DOHH2 (cell line): ENCODE results near the gene TCFL5.

Experiments used
- CTCF ChIP-seq: fragments of 200-600 bp; sonication (generic); IDR thresholded peaks from one replicate; pipeline ENCODE4 v1.5.1; 2014; ENCODE audit warnings: antibody characterized with exemption, mild to moderate bottlenecking, low read depth, low read length; ENCODE audit not compliant: poor library complexity, severe bottlenecking
- EZH2phosphoT487 ChIP-seq: fragments of 200-600 bp; sonication (generic); IDR thresholded peaks from 2 replicates; pipeline ENCODE4 v1.6.1; 2017; ENCODE audit warnings: borderline replicate concordance, mild to moderate bottlenecking, antibody characterized with exemption, low read length, moderate library complexity, mixed read lengths

DNA sequence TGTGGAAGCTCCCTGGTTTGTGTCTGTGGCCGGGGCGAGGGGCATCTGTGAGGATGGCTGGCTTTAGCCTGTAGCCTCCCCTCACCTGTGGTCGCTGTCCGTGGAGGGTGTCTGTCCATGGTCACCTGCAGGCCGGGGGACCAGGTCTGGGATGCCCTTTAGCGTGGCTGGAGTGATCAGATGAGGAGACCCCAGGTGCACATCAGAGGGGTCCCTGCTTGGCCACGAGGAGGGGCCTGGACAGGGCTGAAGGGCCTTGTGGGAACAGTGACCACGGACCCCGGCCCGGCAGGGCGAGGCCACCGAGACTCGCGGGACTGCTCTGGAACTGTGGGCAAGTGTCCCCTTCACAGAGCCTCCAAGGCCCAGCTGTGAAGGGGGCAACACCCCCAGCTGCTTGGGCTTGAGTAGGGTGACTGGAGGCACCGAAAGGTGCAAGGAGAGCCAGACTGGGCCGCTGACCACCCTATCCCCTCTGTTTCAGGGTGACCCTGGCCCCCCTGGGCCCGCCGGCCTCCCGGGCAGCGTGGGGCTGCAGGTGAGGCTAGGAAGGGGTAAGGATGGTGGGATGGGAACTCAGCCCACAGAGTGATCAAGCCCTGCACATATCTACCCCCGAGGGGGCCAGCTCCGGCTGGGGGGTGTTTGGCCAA is 36.2 kb downstream of the TCFL5 start:
- TF ChIP-seq CTCF (no peak), EZH2phosphoT487 (no peak)
